ENCODE results near the gene TNFAIP3. TPM values are rescaled to one million over a fixed set of nuclear protein-coding genes. Genes with fewer than 3 reads are reported as not detected.
A peak's percentile ranks its signal among the peaks of the same experiment; 100 is the strongest.

TNFAIP3 gene
- 100 to 1,000 TPM; 121 to 244 TPM for total RNA-seq

- peaks cover 29% of the 10 kb centered on the region for H3K36me3 Mint-ChIP-seq
Measured at GRCh38 chr6:137866914-137867684, at the start of gene TNFAIP3. Gene TNFAIP3, plus strand, starts transcription at chr6:137867259. Its CDS starts 3,969 bp downstream, at chr6:137871228.

GRCh38 chr6:137818440-137818839 lies 48.6 kb upstream of the TNFAIP3 start:
- H3K4me3 Mint-ChIP-seq: peak overlapping the region; percentile 38
- ATAC-seq (no peak), DNase-seq (ENCODE audit: low spot score) (no peak)
- H3K36me3 Mint-ChIP-seq: no peaks in the 10 kb centered on the region
- peak overlapping the region; percentile 84 to 90 for H3K27ac Mint-ChIP-seq
- no peaks in the 10 kb centered on the region for H3K27me3 Mint-ChIP-seq
- H3K9me3 Mint-ChIP-seq: peaks cover 3% of the 10 kb centered on the region
- H3K4me1 Mint-ChIP-seq (ENCODE audit: low read depth in 2 of 2): peaks cover 61 to 62% of the 10 kb centered on the region in 2 donors

More at GRCh38 chr6:137866914-137867684, at the start of gene TNFAIP3:
- Mint-ChIP-seq H3K27ac (peak within 1 kb of the TSS; percentile 83 to 97), H3K4me3 (peak within 1 kb of the TSS; percentile 91), H3K9me3 (peaks cover 2% of the 10 kb centered on the region), H3K27me3 (no peaks in the 10 kb centered on the region), H3K4me1 (ENCODE audit: low read depth in 2 of 2) (peaks cover 57 to 58% of the 10 kb centered on the region in 2 donors)
- ATAC-seq: peak; percentile 92
- peak; percentile 97 for DNase-seq (ENCODE audit: low spot score)

GRCh38 chr6:137819740-137820139 lies 47.3 kb upstream of the TNFAIP3 start:
- ATAC-seq (peak; percentile 81 to 88), DNase-seq (ENCODE audit: low spot score) (peak; percentile 76)
- Mint-ChIP-seq H3K9me3 (peaks cover 3% of the 10 kb centered on the region), H3K4me1 (ENCODE audit: low read depth in 2 of 2) (peaks cover 73 to 75% of the 10 kb centered on the region in 2 donors), H3K36me3 (no peaks in the 10 kb centered on the region), H3K4me3 (peak overlapping the region; percentile 73), H3K27ac (peak overlapping the region; percentile 84 to 90), H3K27me3 (no peaks in the 10 kb centered on the region)

GRCh38 chr6:137820425-137820824 lies 46.6 kb upstream of the TNFAIP3 start:
- Mint-ChIP-seq H3K27me3 (no peaks in the 10 kb centered on the region), H3K4me1 (ENCODE audit: low read depth in 2 of 2) (peaks cover 80 to 81% of the 10 kb centered on the region in 2 donors), H3K36me3 (no peaks in the 10 kb centered on the region), H3K4me3 (peak overlapping the region; percentile 73), H3K27ac (peak overlapping the region; percentile 84 to 90), H3K9me3 (peaks cover 3% of the 10 kb centered on the region)
- DNase-seq (ENCODE audit: low spot score) (no peak), ATAC-seq (no peak)

- no peak for DNase-seq (ENCODE audit: low spot score)
- Mint-ChIP-seq H3K27ac (peak overlapping the region; percentile 84 to 90), H3K4me1 (ENCODE audit: low read depth in 2 of 2) (peaks cover 76 to 77% of the 10 kb centered on the region in 2 donors), H3K9me3 (peaks cover 3% of the 10 kb centered on the region), H3K36me3 (no peaks in the 10 kb centered on the region), H3K4me3 (peak overlapping the region; percentile 3), H3K27me3 (no peaks in the 10 kb centered on the region)
- no peak for ATAC-seq
Measured at GRCh38 chr6:137820952-137821351, 46.1 kb upstream of the TNFAIP3 start.

GRCh38 chr6:137821491-137821890 lies 45.6 kb upstream of the TNFAIP3 start:
- no peak for ATAC-seq
- Mint-ChIP-seq H3K36me3 (no peaks in the 10 kb centered on the region), H3K27ac (peak overlapping the region; percentile 84 to 90), H3K27me3 (no peaks in the 10 kb centered on the region), H3K4me3 (peak overlapping the region; percentile 3), H3K4me1 (ENCODE audit: low read depth in 2 of 2) (peaks cover 72 to 74% of the 10 kb centered on the region in 2 donors), H3K9me3 (peaks cover 3% of the 10 kb centered on the region)
- DNase-seq (ENCODE audit: low spot score): no peak

- no peak for DNase-seq (ENCODE audit: low spot score)
- H3K27ac Mint-ChIP-seq: peak overlapping the region; percentile 84 to 90
- peak overlapping the region; percentile 72 for H3K4me3 Mint-ChIP-seq
- H3K36me3 Mint-ChIP-seq: no peaks in the 10 kb centered on the region
- H3K9me3 Mint-ChIP-seq: peaks cover 6% of the 10 kb centered on the region
- ATAC-seq: peak; percentile 48 to 74
- peaks cover 74 to 75% of the 10 kb centered on the region in 2 donors for H3K4me1 Mint-ChIP-seq (ENCODE audit: low read depth in 2 of 2)
- H3K27me3 Mint-ChIP-seq: no peaks in the 10 kb centered on the region
Measured at GRCh38 chr6:137823826-137824555, 43.1 kb upstream of the TNFAIP3 start.

GRCh38 chr6:137824556-137824879 lies 42.5 kb upstream of the TNFAIP3 start:
- peak overlapping the region; percentile 84 to 90 for H3K27ac Mint-ChIP-seq
- H3K36me3 Mint-ChIP-seq: no peaks in the 10 kb centered on the region
- H3K4me1 Mint-ChIP-seq (ENCODE audit: low read depth in 2 of 2): peaks cover 76 to 78% of the 10 kb centered on the region in 2 donors
- peak overlapping the region; percentile 72 for H3K4me3 Mint-ChIP-seq
- ATAC-seq (no peak), DNase-seq (ENCODE audit: low spot score) (no peak)
- no peaks in the 10 kb centered on the region for H3K27me3 Mint-ChIP-seq
- H3K9me3 Mint-ChIP-seq: peaks cover 11% of the 10 kb centered on the region

GRCh38 chr6:137824896-137825295 lies 42.2 kb upstream of the TNFAIP3 start:
- peaks cover 76 to 78% of the 10 kb centered on the region in 2 donors for H3K4me1 Mint-ChIP-seq (ENCODE audit: low read depth in 2 of 2)
- ATAC-seq (no peak), DNase-seq (ENCODE audit: low spot score) (no peak)
- H3K4me3 Mint-ChIP-seq: peak overlapping the region; percentile 72
- H3K27me3 Mint-ChIP-seq: no peaks in the 10 kb centered on the region
- H3K36me3 Mint-ChIP-seq: no peaks in the 10 kb centered on the region
- peaks cover 11% of the 10 kb centered on the region for H3K9me3 Mint-ChIP-seq
- H3K27ac Mint-ChIP-seq: peak overlapping the region; percentile 84 to 90

- H3K4me3 Mint-ChIP-seq: peak overlapping the region; percentile 74
- H3K36me3 Mint-ChIP-seq: no peaks in the 10 kb centered on the region
- no peaks in the 10 kb centered on the region for H3K27me3 Mint-ChIP-seq
- H3K4me1 Mint-ChIP-seq (ENCODE audit: low read depth in 2 of 2): peaks cover 70 to 71% of the 10 kb centered on the region in 2 donors
- H3K9me3 Mint-ChIP-seq: peaks cover 9% of the 10 kb centered on the region
- ATAC-seq (no peak), DNase-seq (ENCODE audit: low spot score) (no peak)
- H3K27ac Mint-ChIP-seq: peak overlapping the region; percentile 76 to 85
Measured at GRCh38 chr6:137827411-137827940, 39.6 kb upstream of the TNFAIP3 start.

- Mint-ChIP-seq H3K9me3 (peaks cover 9% of the 10 kb centered on the region), H3K27ac (peak overlapping the region; percentile 76 to 85), H3K4me1 (ENCODE audit: low read depth in 2 of 2) (peaks cover 66 to 68% of the 10 kb centered on the region in 2 donors), H3K36me3 (no peaks in the 10 kb centered on the region), H3K4me3 (peak overlapping the region; percentile 74), H3K27me3 (no peaks in the 10 kb centered on the region)
- ATAC-seq: peak; percentile 54 to 69
- no peak for DNase-seq (ENCODE audit: low spot score)
Measured at GRCh38 chr6:137827977-137828810, 38.9 kb upstream of the TNFAIP3 start.

GRCh38 chr6:137829641-137830083 lies 37.4 kb upstream of the TNFAIP3 start:
- Mint-ChIP-seq H3K27ac (peak overlapping the region; percentile 76 to 85), H3K27me3 (no peaks in the 10 kb centered on the region), H3K36me3 (no peaks in the 10 kb centered on the region), H3K9me3 (peaks cover 13% of the 10 kb centered on the region), H3K4me1 (ENCODE audit: low read depth in 2 of 2) (peaks cover 52 to 55% of the 10 kb centered on the region in 2 donors), H3K4me3 (peak overlapping the region; percentile 74)
- DNase-seq (ENCODE audit: low spot score) (no peak), ATAC-seq (no peak)

- Mint-ChIP-seq H3K4me3 (peak overlapping the region; percentile 74), H3K27ac (peak overlapping the region; percentile 76 to 85), H3K9me3 (peaks cover 13% of the 10 kb centered on the region), H3K4me1 (ENCODE audit: low read depth in 2 of 2) (peaks cover 45 to 48% of the 10 kb centered on the region in 2 donors), H3K36me3 (no peaks in the 10 kb centered on the region), H3K27me3 (no peaks in the 10 kb centered on the region)
- DNase-seq (ENCODE audit: low spot score) (no peak), ATAC-seq (peak; percentile 88)
Measured at GRCh38 chr6:137830511-137830911, 36.5 kb upstream of the TNFAIP3 start.

Data from natural killer cell treated with Interleukin-12 subunit alpha and Interleukin-12 subunit beta and Interleukin-15 and Interleukin-18, amount 100 ng/mL, for 72 hours (primary cell).